Upper lobe of right lung (tissue), 1 donor: ENCODE measurements around the gene PLEKHA1. TPM values are rescaled to one million over a fixed set of nuclear protein-coding genes. Genes with fewer than 3 reads are reported as not detected.
A peak's percentile ranks its signal among the peaks of the same experiment; 100 is the strongest.

ENCODE experiments used
- ATAC-seq: fragments of 200-7000 bp; cut with Tn5 transposase; one replicate; pipeline ENCODE4 v1.9.1; 2020; ENCODE audit warnings: mild to moderate bottlenecking, moderate library complexity
- DNase-seq: peaks from one replicate; pipeline ENCODE4 v3.0.0-alpha.2; 2020
- H3K27ac ChIP-seq: fragments of 200-600 bp; one replicate; pipeline ENCODE4 v1.8.0; 2022
- H3K27me3 ChIP-seq: fragments of 200-600 bp; one replicate; pipeline ENCODE4 v1.8.0; 2022; ENCODE audit warnings: mild to moderate bottlenecking
- H3K36me3 ChIP-seq: fragments of 200-600 bp; one replicate; pipeline ENCODE4 v1.8.0; 2022
- H3K4me1 ChIP-seq: fragments of 200-600 bp; one replicate; pipeline ENCODE4 v1.8.0; 2022
- H3K4me3 ChIP-seq: fragments of 200-600 bp; one replicate; pipeline ENCODE4 v1.8.0; 2022; ENCODE audit warnings: mild to moderate bottlenecking
- H3K9me3 ChIP-seq: fragments of 200-600 bp; one replicate; pipeline ENCODE4 v1.8.0; 2022
- intact Hi-C: fragments of 100-400 bp; cut with DNase I; formaldehyde crosslinking; loops from one replicate; pipeline ENCODE4 v1.11.0; 2022
- total RNA-seq: library from RNA; stranded (reverse); fragmentation: NEBNext Ultra II Directional; extraction: Animal tissue kit (Norgen Biotek cat#: 25700); gene quantifications from one replicate; pipeline ENCODE4 v1.2.1, GENCODE V29; 2021
- TF ChIP-seq, protein P1 (sequence below): fragments of 200-600 bp; IDR thresholded peaks from one replicate; pipeline ENCODE4 v1.8.0; 2022; ENCODE audit warnings: antibody characterized with exemption
- donor health status: DM: no; HTN: yes; CAD: no; lungs with severe emphysema.

PLEKHA1 gene
- total RNA-seq, 1 donor from 2014 or later = 59.9 TPM

DNA sequence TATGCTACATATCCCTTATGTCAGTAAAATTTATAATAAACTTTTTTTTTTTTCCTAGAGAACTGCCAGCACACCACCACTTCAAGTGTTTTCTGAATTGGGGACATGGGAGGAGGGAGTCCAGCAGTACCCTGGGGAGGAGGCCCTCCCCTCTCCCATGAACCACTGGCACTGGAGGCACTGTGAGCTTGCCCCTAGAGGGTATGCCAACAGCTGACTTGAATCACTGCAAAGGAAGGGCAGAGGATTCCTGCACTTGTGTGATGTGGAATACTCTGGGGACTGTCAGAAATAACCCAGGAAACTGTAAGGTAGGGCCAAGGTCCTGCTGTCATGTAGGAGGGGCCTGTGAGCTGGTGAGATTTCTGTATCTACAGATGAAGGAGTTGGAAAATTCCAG lies 71.4 kb downstream of the PLEKHA1 start:
- TF ChIP-seq, protein P1, sequence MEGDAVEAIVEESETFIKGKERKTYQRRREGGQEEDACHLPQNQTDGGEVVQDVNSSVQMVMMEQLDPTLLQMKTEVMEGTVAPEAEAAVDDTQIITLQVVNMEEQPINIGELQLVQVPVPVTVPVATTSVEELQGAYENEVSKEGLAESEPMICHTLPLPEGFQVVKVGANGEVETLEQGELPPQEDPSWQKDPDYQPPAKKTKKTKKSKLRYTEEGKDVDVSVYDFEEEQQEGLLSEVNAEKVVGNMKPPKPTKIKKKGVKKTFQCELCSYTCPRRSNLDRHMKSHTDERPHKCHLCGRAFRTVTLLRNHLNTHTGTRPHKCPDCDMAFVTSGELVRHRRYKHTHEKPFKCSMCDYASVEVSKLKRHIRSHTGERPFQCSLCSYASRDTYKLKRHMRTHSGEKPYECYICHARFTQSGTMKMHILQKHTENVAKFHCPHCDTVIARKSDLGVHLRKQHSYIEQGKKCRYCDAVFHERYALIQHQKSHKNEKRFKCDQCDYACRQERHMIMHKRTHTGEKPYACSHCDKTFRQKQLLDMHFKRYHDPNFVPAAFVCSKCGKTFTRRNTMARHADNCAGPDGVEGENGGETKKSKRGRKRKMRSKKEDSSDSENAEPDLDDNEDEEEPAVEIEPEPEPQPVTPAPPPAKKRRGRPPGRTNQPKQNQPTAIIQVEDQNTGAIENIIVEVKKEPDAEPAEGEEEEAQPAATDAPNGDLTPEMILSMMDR = no peak
- intact Hi-C loops = no loop called here
- no peaks in the 10 kb centered on the region for H3K9me3 ChIP-seq
- ATAC-seq (peak; percentile 32), DNase-seq (no peak)
- no peaks in the 10 kb centered on the region for H3K36me3 ChIP-seq
- no peak overlapping the region for H3K4me3 ChIP-seq
- H3K27ac ChIP-seq = no peak overlapping the region
- no peaks in the 10 kb centered on the region for H3K27me3 ChIP-seq
- H3K4me1 ChIP-seq = no peaks in the 10 kb centered on the region

DNA sequence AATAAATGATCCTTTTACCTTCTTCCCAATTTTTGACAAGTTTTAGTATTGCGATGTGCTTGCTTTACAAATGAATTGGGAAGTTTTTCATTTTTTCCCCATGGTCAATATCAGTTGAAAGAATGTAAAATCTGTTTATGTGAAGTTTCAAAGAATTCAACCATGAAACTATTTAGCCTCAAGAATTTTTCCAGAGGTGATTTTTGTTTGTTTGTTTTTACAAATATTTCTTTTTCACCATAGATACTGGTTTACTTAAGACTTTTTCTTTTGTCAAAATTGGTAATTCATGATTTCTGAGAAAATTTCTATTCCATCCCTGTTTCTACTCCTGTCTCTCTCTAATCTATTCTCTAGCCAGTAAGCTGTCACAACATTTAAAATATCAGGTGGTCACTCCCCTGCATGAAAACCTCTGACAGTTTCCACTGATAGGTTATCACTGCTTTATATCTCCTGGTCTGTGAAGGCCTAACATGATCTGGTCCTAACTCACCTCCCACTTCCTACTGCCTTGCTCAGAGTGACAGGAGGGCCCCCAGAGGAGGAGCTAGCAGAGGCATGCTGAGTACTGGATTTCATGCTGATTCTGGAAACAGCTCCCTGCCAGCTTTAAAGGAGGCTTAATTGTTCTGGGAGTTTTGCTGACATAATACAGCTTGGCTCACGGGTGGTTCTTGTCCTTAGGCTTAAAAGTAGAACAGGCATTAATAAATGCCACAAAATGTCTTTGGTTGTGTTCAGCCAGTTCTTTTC lies 72.3 kb downstream of the PLEKHA1 start:
- DNase-seq (no peak), ATAC-seq (peak; percentile 66)
- Histone ChIP-seq H3K4me1 (no peaks in the 10 kb centered on the region), H3K27ac (no peak overlapping the region), H3K4me3 (no peak overlapping the region), H3K27me3 (no peaks in the 10 kb centered on the region), H3K36me3 (no peaks in the 10 kb centered on the region), H3K9me3 (no peaks in the 10 kb centered on the region)
- intact Hi-C loops = no loop called here
- TF ChIP-seq, protein P1 = no peak

DNA sequence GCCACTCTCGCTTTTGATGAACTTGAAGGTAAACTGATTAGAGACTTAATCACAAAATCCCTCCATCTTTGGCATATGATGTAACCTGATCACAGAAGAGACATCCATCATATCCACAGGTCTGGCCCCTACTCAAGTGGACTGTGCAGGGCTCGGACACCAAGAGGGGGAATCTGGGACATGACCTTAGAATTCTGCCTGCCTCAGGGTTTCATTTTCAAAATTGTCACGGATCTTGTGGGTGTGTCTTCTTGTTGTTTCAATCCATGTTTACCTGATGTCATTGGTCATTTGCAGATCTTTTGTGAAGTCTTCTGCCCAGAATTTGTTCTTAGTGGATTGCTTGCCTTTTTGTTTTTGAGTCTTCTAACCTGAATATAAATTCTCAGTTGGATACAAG lies 74.1 kb downstream of the PLEKHA1 start:
- Histone ChIP-seq H3K36me3 (no peaks in the 10 kb centered on the region), H3K4me3 (no peak overlapping the region), H3K27ac (no peak overlapping the region), H3K27me3 (no peaks in the 10 kb centered on the region), H3K9me3 (no peaks in the 10 kb centered on the region), H3K4me1 (no peaks in the 10 kb centered on the region)
- DNase-seq (no peak), ATAC-seq (no peak)
- intact Hi-C loops = no loop called here
- TF ChIP-seq, protein P1 = no peak

DNA sequence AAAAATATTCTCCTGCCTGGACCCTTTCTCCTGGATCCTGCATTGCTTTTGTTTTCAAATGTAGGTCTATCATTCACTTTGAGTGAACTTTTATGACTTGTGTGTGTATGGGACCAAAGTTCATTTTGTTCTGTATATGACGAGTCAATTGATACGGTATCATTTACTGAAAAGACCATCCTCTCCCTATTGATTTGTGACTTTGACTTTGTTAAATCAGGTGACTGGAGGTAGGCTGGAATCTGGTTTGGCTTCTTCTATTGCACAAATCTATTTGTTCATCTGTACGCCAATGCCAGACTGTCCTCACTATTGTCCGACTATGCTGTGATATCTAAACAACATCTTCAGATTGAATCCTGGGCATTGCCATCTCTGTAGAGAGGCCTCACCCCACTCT lies 74.6 kb downstream of the PLEKHA1 start:
- no peaks in the 10 kb centered on the region for H3K36me3 ChIP-seq
- DNase-seq (no peak), ATAC-seq (no peak)
- no peak overlapping the region for H3K27ac ChIP-seq
- TF ChIP-seq, protein P1 = no peak
- H3K27me3 ChIP-seq = no peaks in the 10 kb centered on the region
- intact Hi-C loops = no loop called here
- H3K9me3 ChIP-seq = no peaks in the 10 kb centered on the region
- no peak overlapping the region for H3K4me3 ChIP-seq
- no peaks in the 10 kb centered on the region for H3K4me1 ChIP-seq

DNA sequence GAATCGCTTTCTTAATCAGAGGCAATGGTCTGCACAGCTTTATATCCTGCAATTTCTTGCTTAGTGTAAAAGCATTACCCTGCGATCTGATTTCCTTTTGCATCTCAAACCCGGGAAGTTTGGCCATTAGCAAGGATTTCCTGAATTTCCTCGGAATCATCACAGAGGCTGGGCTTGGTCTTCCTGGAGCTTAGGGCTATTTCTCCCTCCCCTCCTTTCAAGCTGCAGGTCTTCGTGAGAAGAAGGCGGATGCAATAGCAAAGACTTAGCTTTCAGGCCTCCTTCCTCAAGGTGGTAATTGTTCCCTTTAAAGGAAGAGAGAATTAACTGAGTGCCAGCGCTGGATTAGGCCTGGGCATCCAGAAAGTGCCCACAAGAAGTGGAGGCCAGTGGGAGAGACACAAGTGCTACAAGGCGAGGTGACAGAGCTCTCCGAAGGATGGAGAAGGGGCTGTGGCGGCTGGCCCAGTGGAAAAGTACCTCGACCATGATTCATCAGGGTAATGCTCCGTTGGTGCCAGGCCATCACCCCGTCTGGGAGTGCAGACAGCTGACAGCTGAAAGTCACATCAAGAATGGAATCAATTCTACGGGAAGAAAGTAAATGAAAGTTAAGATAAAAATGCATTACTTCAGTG lies 76.0 kb downstream of the PLEKHA1 start:
- no peaks in the 10 kb centered on the region for H3K36me3 ChIP-seq
- no peak overlapping the region for H3K4me3 ChIP-seq
- TF ChIP-seq, protein P1 = no peak
- H3K4me1 ChIP-seq = no peaks in the 10 kb centered on the region
- DNase-seq = no peak
- H3K27ac ChIP-seq = no peak overlapping the region
- H3K9me3 ChIP-seq = no peaks in the 10 kb centered on the region
- H3K27me3 ChIP-seq = no peaks in the 10 kb centered on the region
- no peak for ATAC-seq
- intact Hi-C loops = no loop called here
